HuH-7 (cell line): ENCODE results near the gene PITRM1.

Source experiments
- DNase-seq: peaks from one replicate; pipeline ENCODE4 v3.0.0; 2011; ENCODE audit warnings: low spot score

Gene PITRM1

GRCh38 chr10:3139216-3139910 lies 33.2 kb downstream of the PITRM1 start:
- no peak for DNase-seq

- DNase-seq: no peak
Observed at GRCh38 chr10:3137958-3138726, 34.4 kb downstream of the PITRM1 start.

GRCh38 chr10:3136763-3137611 lies 35.6 kb downstream of the PITRM1 start:
- DNase-seq: no peak

GRCh38 chr10:3136336-3136735 lies 36.2 kb downstream of the PITRM1 start:
- no peak for DNase-seq

- DNase-seq: no peak
Observed at GRCh38 chr10:3135006-3135405, 37.6 kb downstream of the PITRM1 start.

GRCh38 chr10:3133948-3134347 lies 38.6 kb downstream of the PITRM1 start:
- no peak for DNase-seq

- DNase-seq: no peak
Observed at GRCh38 chr10:3132036-3133025, 40.3 kb downstream of the PITRM1 start.

- no peak for DNase-seq
Observed at GRCh38 chr10:3131098-3131497, 41.5 kb downstream of the PITRM1 start.

GRCh38 chr10:3129581-3130340 lies 42.8 kb downstream of the PITRM1 start:
- no peak for DNase-seq

- DNase-seq: no peak
Observed at GRCh38 chr10:3128379-3129130, 44.0 kb downstream of the PITRM1 start.

- no peak for DNase-seq
Observed at GRCh38 chr10:3127921-3128320, 44.7 kb downstream of the PITRM1 start.

- no peak for DNase-seq
Observed at GRCh38 chr10:3126741-3127346, 45.7 kb downstream of the PITRM1 start.

GRCh38 chr10:3126249-3126648 lies 46.3 kb downstream of the PITRM1 start:
- no peak for DNase-seq

- DNase-seq: no peak
Observed at GRCh38 chr10:3125527-3126170, 46.9 kb downstream of the PITRM1 start.

- DNase-seq: no peak
Observed at GRCh38 chr10:3124412-3125175, 48.0 kb downstream of the PITRM1 start.

- no peak for DNase-seq
Observed at GRCh38 chr10:3123571-3124411, 48.8 kb downstream of the PITRM1 start.

GRCh38 chr10:3122486-3123205 lies 49.9 kb downstream of the PITRM1 start:
- no peak for DNase-seq
